T-helper 2 cell (primary cell): ENCODE data around the gene SPATA13.

ENCODE experiments used
- DNase-seq, 5 experiments: peaks; one replicate each; pipeline versions ENCODE4 v3.0.0 to v3.0.0-alpha.2; 2012 to 2022

The SPATA13 gene

DNA sequence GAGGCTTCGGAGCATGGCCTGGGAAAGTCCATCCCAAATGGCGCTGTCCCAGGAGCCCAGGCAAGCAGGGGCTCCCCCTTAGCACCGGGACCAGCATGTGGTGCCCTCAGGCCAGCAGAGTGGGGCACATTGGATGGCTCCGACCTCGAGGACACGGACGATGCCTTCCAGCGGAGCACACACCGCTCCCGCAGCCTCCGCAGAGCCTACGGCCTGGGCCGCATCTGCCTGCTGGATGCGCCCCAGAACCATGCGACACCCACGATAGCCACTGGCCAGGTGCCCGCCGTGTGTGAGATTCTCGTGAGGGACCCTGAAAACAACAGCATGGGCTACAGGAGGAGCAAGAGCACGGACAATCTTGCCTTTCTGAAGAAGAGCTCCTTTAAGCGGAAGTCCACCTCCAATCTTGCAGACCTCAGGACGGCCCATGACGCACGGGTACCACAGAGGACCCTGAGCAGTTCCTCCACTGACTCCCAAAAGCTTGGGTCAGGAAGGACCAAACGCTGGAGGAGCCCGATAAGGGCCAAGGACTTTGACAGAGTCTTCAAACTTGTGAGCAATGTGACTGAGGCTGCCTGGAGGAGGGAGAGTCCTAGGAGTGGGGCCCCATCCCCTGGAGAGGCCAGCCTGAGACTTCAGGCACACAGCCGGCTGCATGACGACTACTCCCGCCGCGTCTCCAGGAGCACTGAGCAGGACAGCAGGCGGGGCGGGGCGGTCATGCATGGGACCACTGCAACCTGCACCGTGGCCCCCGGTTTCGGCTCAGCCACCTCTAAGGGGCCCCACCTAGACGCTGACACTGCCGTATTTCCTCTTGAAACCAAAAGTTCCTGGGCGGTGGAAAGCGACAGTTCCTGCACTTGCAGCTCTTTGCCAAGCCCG, 63.1 kb downstream of the SPATA13 start:
- DNase-seq = no peak

DNA sequence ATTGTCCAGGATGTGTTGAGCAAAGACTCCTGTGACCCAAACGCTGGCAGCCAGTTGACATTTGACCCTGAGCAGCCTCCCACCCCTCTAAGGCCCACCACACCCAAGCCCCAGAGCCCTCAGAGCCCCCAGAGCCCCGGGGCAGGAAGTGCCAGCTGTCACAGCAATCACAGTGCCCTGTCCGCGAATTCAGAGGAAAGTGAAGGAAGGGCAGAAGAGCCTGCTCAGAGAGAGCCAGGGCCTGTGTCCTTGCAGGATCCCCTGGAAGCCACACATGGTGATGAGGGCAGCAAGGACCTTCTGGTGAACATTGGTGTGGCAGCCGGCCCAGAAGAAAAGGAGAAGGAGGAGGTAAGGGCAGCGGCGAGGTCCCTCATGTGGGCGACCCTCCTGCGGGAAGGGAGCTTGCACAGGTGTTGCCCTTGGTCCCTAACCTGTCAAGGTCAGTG, 63.7 kb downstream of the SPATA13 start:
- DNase-seq = no peak

DNA sequence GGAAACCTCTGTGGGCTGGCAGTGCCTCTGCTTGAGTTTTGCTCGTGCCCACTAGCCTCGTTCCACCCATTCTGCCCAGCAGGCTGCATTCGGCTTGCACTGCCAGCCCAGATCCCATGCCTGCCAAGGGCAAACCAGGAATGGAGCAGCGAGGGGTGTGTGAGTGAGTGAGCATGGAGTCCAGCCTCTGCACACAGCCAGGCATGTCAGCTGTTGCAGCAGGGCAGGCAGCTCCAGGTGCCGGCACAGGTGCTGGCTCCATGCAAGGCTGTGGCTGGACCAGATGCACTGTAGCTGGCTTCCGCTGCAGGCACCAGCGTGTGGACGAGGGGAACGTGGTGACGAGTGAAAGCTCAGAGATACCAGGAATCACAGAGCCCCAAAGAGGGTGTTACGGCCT, 64.5 kb downstream of the SPATA13 start:
- DNase-seq = no peak

DNA sequence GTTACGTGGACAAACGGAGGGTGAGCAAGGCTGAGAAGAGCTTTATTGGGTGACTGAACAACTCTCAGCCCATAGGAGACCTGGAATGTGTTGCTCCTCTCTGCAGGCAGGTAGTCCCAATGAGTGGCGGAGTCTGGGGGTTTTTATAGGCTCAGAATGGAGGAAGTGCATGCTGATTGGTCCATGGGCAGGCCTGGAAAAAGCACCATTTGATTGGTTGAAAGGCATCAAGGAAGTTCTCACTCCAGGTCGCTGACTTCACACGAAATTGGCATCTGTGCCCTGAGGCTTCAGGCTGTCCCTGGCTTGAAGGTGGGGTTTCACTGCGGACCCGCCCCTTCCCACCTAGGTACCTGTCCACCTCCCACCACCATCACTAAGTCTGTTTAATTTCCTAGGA, 65.4 kb downstream of the SPATA13 start:
- DNase-seq = no peak

DNA sequence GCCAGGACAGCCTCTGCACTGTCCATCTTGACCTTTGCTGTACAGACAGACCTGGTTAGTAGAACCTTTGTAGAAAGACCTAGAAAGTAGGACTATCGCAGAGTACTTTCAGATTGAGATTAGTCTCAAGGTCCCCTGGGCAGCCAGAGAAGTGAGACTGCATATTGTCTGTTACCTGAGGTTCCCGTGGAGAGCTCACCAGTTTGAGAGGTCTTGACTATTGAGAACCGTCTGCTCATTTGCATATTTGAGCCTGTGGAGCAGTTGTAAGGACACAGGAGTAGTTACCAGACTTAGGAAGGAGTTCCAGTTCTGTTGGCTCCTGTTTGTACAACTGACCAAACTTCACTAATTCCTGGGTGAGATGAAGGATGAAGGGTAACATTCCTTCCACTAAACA, 66.2 kb downstream of the SPATA13 start:
- DNase-seq = no peak

DNA sequence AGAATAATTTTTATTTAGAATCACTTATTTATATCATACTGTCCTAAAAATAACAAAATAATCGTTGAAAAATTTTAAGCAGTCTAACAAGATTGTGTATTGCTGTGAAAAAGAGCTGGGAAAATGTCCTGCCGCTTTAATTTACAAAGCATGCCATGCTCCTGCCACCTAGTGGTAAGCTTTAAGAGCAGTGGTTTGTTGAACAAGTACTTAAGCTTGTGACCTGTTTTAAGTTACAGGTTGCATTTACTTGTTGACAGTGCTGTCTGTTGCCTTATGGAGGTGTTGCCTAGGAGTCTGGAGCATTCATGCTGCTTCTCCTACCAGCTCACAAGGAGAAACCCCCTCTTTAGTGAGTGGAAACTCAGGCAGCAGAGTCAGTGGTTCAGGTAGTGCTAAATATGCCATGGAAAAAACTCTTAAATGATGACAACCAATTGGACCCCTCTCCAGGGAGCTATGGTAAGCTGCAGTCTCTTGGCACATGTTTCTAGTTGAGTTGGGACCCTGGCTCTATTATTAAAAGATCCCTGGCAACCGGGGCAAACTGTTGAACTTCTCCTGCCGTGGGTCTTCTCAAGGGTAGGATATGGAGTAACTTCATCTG, 68.4 kb downstream of the SPATA13 start:
- peak in 2 of 5 experiments; percentile 28 to 75 for DNase-seq

DNA sequence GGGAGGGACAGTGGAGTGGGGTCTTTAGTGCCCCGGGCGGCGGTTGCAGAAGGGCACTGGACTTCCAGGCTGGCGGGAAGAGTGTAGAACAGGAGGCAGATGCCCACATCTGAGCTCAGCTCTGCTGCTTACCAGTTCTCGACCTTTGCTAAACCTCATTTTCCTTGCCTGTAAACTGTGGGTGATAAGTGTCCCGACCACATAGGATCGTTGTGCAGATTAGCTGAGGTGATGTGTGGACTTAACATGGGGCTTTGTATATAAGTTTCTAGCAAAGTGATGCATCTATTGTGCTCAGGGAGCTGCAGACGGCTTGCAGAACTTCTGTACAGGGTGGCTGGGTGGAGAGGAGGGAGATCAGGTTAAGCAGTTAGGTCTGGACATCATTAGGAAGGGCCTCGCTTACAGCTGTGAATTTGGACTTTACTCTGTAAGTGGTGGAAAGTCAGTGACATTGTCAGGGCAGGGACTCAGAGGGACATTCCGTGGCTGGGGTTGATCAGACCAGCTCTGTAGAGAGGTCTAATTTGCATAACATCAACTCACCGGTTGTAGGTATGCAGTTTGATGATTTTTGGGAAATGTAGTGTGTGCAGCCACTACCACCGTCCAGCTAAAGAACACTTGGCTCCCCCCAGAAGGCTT, 70.0 kb downstream of the SPATA13 start:
- peak in 2 of 5 experiments; percentile 37 to 74 for DNase-seq

DNA sequence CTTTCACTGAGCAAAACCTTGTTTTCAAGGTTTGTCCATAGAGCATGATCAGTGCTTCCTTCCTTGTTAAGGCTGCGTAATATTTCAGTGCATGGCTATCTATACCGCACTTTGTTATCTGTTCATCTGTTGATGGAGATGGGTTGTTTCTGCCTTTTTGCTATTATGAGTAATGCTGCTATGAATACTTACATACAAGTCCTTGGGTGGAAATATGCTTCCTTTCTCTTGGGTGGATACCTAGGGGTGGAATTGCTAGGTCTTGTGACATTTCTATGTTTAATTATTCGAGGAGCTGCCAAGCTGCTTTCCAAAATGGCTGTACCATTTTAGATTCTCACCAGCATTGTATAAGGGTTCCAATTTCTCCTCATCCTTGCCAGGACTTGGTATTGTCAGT, 70.9 kb downstream of the SPATA13 start:
- peak in 1 of 5 experiments; percentile 38 for DNase-seq

DNA sequence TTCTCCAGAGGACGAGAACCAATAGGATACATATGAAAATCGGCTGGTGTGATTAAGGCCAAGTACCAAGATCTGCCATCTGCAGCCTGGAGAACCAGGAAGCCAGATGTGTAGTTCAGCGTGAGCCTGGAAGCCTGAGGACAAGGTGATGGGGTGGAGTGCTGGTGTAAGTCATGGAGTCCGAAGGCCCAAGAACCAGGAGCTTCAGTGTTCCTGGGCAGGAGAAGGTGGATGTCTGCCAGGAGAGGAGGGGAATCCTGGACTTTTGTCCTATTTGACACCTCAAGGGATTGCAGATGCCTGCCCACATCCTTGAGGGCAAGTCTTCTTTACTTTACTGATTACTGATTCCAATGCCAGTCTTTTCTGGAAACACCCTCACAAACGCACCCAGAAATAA, 71.5 kb downstream of the SPATA13 start:
- DNase-seq = no peak

DNA sequence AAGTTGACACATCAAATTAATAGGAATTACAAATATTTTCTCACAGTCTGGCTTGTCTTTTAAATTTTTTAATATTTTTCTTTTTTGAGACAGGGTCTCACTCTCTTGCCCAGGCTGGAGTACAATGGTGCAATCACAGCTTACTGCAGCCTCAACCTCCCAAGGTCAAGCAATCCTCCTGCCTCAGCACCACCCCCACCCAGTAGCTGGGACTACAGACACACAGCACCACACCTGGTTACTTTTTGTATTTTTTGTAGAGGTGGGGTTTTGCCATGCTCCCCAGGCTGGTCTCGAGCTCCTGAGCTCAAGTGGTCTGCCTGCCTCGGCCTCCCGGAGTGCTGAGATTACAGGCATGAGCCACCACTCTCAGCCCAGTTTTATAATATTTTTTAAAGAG, 72.0 kb downstream of the SPATA13 start:
- DNase-seq = no peak

DNA sequence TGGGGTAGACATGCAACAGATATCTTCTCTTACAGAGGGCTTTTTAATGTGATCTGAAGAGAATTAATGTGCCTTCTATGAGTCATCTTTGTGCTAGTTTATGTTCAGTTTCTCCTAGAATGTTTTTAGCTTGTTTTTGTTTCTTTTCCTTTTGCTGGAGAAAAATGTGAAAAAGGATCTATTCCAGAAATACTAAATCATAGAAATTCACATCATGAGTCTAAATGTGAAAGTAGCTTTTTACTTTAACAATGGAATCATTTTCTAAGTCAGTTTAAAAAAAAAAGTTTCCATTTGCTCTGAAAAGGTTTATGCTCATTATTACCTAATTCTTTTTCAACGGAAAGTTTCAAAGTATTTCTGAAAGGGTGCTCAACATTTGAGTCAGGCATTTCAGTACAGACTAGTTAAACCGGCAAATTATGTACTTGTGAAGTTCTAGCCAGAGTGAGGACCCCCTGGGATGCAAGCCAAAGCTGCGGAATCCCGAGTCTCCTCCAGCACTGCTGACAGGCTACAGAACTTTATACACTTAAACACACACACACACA, 72.9 kb downstream of the SPATA13 start:
- no peak for DNase-seq

DNA sequence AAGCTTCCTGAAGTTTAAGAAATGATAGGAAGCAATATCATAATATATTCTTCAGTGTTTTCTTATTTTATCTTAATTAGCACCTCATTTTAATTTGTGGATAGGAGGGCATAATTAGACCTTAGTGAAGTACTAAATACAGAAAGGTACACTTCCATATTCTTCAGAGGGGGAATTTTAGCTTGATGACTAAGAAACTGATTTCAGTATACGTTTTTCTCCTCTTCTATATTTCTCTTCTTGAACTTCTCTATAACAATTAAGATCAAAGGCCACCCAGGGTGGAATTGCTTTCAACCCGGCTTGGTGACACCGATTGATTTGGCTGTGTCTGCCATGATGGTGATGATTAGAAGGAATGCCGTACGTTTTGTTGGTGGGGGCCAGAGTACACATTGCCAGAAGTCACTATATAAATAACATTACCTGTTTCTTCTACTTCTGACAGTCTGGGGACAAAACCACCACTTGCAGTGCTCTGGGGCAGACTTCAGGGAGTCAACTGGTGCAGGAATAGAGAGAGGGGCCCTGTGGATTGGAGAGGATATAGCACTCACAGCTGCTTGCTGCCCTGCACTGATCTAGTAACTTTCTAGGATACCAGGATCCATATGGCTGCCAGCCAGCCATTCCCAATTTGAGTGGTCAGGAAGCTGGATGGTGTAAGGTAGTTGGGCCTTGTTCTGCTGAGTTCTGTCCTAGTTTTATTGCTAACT, 73.8 kb downstream of the SPATA13 start:
- DNase-seq = no peak

DNA sequence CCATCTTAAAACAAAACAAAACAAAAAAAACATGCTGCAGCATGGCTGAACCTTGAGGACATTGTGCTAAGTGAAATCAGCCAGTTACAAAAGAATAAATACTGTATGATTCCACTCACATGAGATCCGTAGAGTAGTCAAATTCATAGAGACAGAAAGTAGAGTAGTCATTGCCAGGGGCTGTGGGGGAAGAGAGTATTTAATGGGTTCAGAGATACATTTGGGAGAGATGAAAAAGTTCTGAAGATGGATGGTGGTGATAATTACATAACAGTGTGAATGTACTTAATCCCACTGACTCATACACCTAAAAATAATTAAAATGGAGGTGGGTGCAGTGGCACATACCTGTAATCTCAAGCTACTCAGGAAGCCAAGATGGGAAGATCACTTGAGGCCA, 76.8 kb downstream of the SPATA13 start:
- no peak for DNase-seq

DNA sequence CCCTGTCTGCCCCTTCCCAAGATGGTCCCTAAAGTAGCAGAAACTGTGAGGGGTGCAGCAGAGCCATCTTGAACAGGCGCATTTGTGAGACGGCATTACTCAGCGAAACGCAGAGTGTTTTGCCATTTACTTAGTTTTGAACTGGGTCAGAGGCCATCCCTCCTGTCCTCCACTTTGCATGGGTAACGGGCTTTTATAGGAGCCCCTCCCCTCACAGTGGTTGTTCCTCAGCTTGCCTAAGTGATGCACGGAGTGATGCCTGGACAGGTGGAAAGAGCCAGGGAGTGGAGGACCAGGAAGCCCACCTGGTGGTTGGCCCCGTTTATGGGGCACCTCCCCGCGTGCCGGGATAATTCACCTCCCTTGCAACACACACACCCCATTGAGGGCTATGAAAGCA, 80.8 kb downstream of the SPATA13 start:
- DNase-seq = no peak

DNA sequence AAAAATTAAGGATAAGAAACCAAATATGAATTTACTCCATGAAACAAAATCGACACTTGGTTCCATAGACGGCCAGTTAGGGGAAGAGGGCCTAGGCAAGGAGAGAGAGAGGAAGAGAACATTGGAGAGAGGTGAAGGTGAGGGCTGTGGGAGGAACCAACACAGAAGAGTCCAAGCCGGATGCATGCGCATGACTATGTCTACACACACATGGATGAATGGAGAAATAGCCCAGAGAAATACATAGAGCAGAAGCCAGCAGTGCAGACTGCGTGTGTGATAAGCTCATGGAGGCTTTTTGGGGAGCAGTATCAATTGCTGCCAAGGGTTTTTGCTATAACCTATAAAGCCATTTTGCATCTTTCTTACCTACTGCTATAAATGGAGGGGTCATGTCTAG, 81.6 kb downstream of the SPATA13 start:
- no peak for DNase-seq

DNA sequence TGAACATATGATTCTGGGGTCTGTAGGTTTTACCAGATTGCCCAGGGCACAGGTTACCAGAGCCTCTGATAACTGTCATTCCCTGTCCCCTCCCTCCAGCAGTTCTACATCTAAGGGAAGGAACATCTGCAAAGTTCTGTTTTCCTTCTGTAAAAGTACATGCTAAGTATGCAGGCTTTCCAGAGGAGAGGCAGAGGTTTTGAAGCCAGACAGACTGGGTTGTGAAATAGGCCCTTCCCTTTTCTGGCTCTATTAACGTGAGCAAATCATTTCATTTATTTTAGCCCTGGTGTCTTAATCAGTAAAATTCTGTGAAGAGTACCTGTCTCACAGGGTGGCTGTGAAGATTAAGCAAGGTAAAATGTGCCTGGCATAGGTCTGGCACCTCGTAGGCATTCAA, 82.8 kb downstream of the SPATA13 start:
- DNase-seq = no peak

DNA sequence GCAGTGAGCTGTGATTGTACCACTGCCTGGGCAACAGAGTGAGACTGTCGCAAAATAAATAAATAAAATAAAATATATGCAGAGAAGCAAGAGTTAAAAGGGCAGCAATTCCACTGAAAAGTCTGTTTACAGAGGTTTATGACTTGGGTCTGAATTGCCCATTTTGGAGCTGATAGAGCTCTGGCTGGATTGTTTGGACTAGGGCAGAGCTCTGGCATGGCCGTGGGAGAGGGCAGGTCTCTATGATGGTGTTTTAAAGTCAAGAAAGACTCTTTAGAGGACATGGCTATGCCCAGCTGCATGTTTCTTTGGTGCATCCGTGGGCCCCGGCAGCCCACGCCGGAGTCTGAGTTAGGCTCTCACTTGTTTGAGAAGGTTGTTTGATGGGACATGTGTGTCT, 84.3 kb downstream of the SPATA13 start:
- no peak for DNase-seq

DNA sequence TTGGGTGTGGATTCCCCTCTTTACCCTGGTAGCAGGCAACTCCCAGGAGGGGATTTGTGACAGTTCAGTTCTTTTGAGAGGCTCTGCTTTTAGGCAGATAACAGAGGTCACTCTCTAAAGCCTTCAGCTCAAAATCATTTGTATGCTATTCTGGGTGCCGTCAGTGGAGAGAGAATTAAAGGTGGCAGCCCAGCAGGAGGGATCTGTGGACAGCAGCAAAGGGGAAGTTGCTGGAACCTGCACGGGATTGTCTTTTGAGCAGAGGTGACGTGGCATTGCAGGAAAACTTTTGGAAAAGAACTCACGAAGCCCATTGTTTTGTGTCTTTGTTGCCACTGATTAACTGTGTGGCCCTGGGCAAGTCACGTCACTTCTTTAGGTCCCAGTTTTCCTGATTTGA, 86.5 kb downstream of the SPATA13 start:
- no peak for DNase-seq

DNA sequence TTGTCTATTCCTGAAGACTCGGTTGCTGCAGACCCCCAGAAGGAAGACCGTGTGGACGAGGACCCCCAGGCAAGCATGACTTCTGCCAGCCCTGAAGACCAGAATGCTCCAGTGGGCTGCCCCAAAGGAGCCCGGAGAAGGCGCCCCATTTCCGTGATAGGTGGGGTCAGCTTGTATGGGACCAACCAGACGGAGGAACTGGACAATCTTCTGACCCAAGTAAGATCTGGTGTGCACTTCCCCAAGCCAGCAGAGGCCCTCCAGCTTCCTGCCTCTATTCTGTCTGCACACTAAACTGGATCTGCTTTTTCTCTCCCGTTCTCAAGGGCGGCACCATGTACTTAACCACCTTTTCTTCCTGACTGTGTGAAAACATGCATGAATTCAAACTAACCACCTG, 89.1 kb downstream of the SPATA13 start:
- DNase-seq = no peak

DNA sequence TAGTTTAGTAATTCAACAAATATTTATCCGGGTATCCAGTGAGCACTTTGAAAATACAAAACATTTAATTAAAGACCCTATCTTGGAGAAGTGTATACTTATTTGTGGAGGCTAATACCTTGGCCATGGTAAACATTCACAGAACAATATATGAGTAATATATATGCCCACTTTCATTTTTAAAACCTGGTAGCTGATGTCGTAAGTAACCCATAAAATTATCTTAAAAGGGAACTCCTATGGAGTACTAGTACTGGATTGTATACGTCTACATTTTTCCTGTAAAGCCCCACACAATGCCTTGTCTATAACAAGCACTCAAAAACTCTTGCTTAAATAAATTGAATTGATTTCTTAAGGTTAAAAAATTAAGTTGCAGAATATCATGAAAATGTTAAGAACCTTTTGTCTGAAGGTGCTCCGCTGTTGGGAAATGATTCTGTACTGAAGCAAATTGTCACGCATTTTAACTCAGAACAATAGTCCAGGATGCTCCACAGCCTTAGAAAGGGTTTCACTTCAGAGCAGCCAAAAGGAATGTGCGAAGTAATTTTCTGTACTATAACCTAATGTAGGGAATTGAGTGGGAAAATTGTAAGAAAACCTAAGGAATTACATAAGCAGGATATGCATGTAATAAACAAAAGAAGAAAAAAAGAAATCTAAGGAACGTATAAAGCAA, 90.0 kb downstream of the SPATA13 start:
- peak in 1 of 5 experiments; percentile 34 for DNase-seq

DNA sequence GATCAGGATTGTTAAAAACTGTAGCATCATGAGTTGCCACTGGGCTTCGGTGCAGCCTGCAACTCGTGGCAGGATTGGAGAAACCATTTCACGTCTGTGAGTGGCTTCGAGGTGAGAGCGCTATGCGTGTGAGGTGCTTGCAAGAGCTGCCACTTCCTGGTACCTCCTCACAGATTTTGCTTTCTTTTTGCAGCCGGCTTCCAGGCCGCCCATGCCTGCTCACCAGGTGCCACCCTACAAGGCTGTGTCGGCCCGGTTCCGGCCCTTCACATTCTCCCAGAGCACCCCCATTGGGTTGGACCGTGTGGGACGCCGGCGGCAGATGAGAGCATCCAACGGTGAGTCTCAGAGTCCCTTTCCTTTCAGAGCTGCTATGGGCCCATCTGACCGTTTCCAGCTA, 91.0 kb downstream of the SPATA13 start:
- DNase-seq = peak; percentile 63 to 99 (median 83)

DNA sequence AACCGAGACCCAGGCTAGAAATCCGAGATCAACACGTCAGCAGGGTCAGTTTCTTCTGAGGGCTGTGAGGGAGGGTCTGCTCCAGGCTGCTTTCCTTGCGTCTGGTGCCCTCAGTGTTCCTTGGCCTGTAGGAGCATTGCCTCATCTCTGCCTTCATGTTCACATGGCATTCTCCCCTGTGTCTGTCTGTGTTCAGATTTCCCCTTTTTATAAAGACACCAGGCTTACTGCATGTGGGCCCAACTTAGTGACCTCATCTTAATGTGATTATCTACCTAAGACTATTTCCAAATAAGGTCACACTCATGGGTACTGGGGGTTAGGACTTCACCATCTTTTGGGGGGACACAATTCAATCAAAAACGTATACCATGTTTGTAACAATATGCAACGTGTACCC, 91.6 kb downstream of the SPATA13 start:
- peak in 1 of 5 experiments; percentile 60 for DNase-seq
